NK-92 (cell line): Measurements from ENCODE around the gene RAB24.

Experiments
- DNase-seq: peaks from one replicate; lab custom pipeline; 2025; ENCODE audit not compliant: unreplicated experiment; lab: John Stamatoyannopoulos, UW

Gene RAB24

DNA sequence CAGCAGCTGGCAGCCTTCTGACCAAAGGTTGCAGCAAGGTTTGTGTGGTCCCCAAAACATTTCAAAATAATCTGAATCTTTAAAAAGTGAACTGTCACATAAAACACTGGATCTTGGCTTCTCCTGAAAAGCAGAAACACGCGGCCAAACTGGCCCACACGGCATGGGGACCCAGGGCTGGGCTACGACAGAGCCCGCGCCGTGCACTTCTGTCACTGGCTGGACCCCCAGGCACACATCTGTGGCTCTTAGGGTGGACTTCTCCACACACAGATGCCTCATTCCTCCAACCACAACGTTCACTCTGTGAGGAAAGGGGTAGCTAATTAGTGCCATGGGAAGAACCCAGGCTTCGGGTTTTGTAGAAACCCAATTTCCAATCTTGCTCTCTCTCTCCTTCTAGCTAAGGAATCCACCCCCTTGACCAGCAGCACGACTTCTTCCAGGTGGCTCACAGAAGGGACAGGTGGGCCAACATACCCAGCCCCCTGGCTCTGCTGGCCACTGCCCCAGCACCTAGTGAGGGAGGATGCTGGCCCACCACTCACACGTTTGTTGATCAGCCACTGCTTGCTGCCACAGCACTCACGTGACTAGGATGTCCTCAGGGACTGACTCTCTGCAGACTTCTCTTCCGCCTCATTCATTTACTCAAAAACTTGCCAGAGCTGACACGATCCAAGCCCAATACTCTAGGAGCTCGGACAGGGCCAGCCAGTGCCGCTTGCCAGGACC is 30.1 kb upstream of the RAB24 start:
- DNase-seq = no peak

DNA sequence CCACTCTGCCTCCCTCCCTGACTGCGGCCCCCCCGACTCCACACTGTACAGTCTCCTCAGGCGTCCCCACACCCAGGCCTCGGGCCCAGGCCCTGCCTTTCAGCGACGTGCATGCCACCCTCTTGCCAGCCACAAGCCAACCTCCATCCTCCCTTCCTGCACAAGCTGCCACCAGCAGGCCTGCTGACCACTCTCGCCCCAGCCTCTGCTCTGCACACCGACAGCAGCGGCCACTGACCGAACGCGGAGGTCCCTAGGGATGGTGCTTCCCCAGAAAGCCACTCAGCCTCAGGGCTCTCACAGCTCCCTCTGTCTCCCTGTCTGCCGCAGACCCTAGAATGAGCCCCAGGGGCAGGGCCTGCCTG is 29.4 kb upstream of the RAB24 start:
- DNase-seq = no peak

DNA sequence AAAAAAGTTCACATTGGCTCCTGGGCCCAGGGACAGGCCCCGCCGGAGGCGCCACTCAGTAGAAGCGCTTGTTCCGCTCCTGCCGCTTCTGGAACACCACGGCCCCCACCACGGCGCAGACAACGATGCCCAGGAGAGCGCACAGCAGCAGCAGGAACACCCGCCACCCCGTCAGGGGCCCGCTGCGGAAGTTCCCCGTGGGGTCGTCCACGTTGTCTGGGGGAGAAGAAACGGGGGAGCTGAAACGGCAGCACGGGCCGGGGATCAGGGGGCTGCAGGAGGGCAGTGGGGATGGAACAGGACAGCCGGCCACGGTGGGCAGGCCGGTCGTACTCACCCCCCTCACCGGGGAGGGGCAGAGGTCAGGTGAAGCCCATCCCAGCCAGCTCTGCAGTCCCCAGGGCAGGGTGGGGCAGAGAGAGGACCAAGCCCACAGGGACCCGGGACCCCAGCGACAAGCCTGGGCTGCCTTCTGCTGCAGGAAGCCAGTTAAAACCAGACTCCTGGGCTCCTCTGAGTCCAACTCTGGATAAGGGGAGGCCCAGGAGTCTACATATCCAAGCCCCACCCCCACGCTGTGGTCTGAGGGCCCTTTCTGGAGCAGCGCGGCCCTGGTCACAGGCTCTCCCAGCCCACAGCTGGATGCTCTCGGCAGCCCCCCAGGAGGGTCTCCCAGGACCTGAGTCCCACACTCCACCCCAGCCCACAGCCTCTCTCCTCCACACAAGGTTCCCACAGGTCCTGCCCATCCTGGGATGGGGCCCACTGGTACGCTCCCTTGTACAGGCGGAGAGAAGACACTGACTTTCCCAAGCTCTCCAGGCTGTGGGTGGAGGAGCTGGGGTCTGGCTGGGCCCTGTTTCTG is 28.7 kb upstream of the RAB24 start:
- DNase-seq = no peak

DNA sequence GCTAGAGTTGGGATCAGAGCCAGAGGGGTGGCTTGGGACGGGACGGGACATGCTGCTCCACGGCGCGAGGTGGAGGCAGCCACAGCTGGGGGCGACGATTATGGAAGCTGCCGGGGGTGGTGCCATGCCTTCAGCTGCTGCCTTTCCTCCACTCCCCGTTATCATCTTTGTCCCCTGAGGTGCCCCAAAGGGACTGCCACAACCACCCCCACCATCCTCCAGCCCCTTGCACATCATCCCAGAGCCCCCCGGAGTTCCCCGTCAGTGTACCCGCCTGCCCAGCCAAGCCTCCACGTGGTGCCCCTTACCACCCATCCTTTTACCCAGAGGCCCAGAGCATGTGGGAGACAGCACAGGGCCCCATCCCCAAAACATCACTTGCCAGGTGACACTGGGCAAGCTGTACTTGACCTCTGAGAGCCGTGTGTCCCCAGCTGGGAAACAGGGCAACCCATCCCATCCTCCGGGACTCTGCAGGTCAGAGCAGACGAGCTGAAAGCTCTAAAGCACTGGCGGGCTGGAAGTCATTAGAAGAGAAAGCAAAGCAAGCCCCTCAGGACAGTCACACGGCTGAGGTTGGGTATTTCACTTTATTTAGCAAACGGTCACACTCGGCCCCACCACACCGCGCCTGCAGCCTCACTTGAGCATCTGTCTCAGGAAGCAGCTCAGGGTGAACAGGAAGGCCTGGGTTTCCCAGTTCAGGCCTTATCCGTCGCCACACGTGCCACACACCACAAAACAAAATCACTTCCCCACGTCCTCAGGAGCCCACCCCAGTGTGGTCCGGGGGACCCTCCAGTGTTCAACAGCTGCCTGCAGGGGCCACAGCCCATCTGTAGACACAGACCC is 27.7 kb upstream of the RAB24 start:
- DNase-seq = no peak

DNA sequence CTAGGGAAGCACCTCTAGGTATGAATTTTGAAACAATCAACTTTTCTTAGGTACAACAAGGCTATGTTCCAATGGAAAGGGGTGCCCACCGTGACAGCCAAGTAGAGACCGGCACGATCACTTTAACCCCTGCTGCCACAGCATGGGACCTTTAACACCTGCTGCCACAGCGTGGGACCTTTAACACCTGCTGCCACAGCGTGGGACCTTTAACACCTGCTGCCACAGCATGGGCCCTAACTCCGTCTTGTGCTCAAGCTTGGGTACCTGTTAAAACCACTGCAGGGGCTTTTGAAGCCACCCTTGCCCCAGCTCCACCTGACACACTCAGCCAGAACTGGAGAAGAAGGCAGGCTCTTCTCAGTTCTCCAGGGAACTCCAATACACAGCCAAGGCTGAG is 26.4 kb upstream of the RAB24 start:
- no peak for DNase-seq

DNA sequence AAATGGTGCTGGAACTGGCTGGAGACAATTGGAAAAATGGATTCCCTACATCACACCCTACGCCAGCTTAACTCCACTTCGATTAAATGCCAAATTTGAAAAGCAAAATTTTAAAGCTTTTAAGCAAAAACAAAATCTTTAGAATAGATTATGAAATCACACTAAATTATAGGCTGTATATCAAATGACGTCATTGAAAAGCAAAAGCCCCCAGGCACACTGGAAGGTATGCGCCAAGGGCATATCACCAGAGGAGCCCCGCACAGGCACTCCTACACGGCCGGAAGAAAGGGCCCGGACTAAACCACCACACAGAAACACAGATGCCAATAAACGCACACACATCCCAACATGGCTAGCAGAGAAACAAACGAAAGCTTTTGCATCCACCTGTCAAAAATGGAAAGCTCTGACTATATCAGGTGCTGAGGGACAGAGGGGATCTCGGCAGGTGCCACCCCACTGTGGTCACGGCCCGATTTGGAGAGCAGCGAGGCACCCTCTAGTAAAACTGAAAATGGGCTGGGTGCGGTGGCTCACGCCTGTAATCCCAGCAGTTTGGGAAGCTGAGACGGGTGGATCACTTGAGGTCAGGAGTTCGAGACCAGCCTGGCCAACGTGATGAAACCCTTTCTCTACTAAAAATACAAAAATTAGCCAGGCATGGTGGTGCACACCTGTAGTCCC is 25.2 kb upstream of the RAB24 start:
- no peak for DNase-seq

DNA sequence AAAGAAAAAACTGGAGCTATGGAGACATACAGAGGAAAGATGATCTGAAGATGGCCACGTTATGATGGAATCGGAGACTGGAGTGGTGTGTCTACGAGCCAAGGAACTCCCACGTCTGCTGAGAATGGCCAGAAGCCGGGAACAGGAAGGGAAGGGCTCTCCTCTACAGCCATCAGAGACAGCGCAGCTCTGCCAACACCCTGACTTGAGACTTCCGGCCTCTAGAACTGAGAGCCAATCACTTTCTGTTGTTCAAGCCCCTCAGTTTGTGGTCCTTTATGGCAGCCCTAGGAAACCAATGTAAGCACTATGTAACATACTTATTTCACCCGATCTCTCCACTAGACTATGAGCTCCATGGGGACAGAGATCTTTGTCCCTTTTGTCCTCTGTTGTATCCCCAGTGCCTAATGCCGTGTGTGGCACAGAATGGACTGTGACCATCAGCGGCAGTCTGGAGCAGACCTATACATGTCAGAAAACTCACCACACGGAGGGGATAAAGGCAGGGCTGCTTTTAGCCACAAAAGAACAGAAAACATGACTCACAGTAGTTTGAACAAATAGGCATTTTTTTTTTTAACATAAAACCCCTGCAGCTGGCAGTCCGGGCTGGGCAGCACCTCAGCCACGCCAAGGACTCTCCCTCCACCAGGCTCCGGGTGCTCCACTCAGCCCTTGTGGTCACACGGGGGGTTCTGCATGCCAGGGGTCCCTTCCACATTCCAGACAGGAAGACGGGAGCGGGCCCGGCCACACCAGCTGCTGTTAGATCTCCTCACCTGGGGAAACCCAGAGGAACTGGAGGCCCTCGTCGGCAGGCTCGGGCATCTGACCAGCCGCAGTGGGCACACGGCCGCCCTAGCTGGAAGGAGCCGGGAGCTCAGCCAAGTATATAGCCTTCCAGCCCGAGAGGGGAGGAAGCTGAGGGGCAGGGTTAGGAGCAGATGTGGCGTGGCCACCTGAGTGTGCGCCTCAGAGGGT is 24.3 kb upstream of the RAB24 start:
- no peak for DNase-seq

DNA sequence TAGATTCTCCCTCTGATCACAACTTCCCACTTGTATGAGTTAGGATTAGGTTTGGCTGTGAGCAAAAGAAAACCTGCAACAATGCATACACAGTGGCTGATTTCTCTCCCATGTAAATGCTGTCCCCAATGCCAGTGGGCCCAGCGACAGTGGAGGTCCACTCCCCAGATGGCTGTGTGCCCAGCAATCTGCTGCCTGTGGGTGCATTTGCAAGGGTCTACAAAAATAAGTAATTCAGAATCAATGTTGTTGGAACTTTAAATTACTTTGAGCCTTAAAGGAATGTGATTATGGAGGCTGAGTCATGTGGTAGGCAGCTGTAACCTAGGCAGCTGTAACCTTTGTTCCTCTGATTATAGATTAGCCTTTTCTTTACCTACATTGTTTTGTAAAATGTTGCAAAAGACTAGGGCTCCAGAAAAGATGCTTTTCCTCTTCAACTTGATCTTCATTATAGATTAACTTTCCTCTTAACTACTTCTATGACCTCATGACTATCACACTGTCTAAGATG is 22.4 kb upstream of the RAB24 start:
- DNase-seq = no peak

DNA sequence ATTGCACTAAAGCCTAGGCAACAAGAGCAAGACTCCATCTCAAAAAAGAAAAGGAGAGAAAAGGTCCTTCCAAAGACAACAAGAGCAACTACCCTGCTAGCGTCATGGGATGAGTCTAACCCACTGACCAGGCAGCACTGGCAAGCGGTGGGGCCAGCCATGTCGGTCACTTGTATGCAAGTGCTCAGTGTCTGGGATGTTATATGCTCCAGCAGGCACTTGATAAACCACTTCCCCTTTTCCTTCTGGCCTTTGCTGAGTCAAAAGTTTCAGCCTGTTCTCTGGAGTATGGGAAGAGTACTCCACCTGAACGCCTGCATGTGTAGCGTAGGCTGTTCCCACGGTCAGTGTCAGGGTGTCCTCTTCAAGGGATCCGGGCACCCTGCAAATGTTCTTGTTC is 17.4 kb upstream of the RAB24 start:
- no peak for DNase-seq

DNA sequence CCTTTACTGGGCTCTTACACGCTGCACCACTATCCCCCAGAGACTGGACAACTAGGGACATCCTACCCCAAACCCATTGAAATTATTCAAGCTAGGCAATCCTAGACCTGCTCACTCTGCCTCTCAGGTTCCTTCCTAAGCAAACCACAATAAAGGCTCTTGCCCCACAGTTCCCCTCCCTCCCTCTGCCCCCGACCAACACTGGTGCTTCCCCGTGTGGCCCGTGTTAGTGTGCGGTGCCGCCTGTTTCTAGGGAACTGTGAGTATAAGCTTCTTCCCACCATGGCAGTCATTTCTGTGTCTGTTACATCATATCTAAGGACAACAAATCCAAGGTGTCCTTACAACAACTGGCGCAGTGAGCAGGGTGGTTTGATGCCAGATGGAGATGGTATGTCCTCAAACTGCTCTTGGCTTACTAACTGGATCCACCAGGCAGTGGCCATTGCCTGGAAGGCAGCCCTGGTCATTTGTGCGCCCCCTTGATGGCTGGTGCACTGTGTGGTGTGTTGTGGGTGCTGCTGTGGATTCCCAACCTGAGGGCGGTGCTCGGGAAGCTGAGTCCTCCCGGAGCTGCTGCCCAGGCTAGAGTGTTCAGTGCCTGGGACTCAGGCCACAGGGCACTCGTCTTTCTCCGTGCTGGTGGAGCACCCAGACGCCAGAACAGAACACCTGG is 16.5 kb upstream of the RAB24 start:
- DNase-seq = no peak

DNA sequence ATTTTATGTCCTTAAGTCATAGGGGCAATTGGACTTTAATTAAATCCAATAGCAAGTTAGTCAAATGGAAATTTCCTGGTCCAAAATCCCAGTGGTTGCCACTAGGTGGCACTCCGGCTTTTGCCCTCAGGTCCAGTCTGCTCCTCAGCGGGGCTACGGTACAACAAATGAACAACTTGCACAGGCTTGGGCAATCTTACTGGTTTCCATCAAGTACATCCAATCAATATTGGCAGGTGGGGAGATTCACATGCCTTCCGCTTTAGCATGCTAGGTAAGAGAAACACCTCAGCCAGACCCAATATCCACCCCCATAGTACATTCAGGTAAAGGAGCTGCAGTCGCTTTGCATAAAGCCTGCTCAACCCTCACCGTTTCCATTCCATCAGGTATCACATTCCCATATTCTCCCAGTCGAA is 14.4 kb upstream of the RAB24 start:
- DNase-seq = no peak

DNA sequence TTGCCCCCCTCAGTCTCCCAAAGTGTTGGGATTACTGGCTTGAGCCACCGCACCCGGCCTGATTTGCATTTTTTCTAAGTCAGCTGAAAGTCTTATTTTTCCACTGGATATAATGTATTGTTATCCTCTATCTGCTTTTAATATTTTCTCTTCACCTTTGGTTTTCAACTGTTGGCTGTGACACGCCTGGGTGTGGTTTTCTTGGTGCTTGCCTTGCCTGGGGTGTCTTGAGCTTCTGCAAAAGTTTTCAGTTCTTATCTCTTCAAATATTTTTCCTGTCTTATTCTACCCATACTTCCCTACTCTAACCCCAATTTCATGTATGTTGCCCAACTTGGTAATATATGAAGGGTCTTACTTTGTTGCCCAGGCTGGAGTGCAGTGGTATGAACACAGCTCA is 12.5 kb upstream of the RAB24 start:
- DNase-seq = no peak

DNA sequence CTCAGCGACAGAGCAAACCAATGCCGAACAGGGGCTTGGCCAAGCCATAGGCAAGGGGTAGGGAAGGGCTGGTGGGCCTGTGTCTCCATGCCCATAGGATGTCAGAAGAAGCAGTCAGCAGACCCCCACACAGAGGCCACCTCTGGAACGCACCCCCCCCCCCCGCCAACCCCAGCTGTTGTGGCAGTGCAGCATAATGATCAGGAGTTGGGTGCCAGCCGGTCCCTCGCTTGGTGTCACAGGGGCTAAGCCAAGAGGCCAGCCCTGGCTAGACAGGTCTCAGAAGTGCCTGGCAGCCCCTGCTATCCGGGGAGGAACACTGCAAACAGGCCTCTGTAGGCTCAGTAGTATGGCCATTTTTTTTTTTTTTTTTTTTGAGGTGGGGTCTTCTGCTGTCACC is 11.9 kb upstream of the RAB24 start:
- no peak for DNase-seq

DNA sequence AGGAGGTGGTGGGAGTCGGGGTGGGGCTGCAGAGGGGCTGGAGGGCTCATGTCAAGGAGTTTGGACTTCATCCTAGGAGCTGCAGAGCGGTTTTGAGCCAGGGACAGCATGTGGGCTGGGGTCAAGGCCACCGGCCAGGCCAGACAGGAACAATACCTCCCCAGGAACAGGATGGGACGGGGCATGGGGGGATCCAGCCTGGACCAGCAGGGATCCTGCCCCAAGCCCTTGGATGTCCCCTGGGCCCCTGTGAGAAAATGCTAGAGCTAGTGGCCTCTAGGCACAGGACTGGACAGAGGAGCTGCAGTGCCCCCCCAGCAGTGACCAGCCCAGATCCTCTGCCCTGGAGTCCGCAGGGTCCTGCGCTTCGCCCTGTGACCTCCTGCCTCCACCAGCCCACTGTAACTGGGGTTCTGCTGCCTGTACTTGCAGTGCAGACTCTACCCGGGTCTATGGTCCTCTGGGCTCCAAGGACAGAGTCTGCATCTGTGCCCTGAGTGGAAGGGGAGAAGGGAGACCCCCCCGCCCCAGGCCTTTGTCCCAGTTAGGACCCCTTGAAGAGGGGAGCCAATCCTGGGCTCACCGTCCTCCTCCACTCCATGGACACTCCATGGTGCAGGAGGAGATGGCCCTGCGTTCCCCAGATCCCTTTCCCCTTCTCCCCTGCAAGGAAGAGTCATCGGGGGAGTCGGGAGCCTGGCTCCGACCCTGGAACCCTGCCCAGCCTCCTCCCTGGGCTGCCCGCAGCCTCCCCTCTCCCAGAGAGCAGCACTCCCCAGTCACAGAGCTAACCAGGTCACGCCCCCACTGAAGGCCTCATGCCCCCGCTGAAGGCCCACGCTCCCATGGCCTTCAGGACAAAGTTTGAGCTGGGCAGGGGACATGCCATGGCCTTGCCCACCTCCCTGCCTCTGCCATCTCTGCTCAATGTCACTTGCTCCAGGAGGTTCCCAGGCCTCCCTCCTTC is 11.1 kb upstream of the RAB24 start:
- DNase-seq = no peak

DNA sequence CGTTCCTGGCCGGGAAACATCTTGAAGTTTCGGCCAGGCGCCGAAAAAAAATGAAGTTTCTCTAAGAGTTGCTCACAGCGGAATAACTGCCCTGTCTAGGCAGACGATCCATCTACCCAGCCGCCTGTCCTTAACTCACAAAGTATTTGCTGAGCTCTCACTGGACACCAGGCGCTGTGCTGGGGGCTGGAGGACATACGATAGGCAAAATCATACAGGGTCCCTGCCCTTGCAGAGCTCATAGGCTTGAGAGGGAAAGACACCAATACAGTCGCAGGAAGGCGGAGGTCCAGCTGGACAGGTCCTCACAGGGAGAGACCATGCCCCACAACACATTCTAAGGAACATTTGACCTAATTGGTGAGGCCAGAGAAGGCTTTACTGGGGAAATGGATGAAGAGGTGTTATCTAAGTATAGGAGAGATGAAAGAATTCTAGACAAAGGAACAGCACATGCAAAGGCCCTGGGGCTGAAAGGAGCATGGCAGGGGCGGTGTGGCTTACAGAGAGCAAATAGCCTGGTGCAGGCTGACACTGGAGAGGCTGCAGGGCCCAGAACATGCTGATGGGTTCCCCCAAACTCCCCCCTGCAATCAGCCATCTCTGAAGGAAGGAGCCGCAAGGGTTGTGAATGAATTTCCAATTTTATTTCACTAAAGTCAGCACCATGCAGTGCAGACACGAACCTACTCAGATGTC is 10.2 kb upstream of the RAB24 start:
- DNase-seq = no peak

DNA sequence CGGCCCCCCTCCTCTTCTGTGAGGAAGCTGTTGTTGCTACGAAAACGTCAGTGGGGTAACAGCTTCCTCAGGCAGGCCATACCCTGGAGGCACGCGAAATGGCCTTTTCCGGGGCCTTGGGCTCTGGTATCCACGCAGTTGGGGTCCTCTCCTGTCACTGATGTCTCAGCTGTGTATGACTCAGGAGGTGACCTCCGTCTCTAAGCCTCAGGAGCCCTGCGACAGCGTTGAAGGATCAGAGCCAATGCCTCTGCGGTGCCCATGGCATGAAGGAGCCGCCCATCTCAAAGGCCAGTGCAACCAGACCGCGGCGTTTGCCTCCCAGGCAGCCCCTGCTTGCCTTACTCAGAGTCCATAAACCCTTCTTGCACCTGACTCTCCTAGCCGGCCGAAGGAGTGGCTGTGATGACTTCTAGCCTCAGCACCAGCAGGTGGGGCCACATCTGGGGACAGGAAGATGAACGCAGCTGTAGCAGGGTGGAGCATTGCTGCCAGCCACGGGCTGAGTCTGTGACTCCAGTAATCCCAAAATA is 9.2 kb upstream of the RAB24 start:
- no peak for DNase-seq
